NCI-H146 (cell line): Measurements from ENCODE around the gene CD8B.

Experiments
- DNase-seq: peaks from one replicate; lab custom pipeline; 2025; lab: John Stamatoyannopoulos, UW

The CD8B gene

DNA sequence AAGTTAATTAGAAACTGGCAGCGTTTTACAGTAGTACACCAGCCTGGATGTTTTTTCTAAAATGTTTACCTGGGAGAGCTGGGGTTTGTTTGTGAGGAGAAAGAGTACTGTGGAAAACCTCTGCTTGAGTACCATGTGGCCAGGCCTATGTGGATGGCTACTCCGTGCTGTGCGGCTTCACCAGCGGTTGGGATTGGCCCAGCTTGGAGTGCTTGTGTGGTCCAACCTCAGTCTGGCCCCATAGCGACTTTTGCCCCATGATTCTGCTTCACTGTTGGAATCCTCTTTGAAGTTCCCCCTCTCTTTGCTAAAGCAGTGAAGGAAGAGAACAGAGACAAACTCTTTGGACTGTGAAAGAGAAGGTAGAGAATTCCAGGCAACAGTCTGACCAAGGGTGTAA, 86.8 kb downstream of the CD8B start:
- DNase-seq, result no peak

DNA sequence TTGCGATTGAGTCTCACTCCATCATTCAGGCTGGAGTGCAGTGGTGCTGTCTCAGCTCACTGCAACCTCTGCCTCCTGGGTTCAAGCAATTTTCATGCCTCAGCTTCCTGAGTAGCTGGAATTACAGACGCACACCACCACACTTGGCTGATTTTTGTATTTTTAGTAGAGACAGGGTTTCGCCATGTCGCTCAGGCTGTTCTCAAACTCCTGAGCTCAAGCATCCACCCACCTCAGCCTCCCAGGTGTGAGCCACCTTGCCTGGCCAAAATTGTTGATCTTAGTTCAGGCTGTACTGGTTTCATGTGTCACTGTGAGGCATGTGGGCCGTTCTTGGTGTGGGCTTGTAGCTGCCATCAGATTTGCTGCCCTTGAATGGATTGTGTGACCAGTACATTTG, 89.1 kb downstream of the CD8B start:
- no peak for DNase-seq

DNA sequence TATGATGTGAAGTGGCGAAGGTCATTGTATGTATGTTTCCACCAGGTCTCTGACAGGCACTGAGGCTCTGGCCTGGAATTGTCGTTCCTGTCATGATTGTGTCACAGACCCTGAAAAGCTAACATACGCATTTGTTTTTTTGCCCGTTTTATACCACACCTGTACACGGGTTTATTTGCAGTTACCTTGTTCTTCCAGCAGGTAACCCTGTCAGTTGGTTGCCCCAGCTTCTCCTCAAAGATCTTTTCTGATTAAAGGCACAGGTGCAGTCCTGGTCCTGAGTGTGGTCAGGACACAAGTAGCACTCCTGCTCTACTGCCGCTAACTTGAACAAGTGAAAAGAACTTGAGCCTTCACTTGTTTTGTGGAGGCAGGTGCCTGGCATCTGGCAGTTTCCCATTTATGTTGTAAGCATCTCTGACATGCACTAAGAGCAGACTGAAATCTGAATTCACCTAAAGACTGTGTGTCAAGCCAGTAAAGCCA, 90.8 kb downstream of the CD8B start:
- no peak for DNase-seq

DNA sequence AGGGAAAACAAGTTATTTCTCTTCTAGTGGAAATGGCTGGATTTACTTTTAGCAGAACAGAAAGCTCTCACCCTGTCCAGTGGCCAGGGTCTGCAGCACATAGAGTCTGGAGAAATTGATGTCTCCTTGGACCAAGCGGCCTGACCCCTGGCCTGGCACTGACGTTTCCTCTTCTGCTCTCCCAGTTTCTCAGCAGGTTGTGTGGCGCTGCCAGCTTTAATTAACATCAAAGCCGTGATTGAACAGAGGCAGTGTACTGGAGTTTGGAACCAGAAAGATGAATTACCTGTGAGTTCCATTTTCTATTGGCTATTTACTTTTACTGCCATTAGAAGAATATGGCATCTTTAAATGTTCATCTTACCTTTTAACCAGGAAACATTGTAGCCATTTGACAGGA, 91.8 kb downstream of the CD8B start:
- DNase-seq, result no peak

DNA sequence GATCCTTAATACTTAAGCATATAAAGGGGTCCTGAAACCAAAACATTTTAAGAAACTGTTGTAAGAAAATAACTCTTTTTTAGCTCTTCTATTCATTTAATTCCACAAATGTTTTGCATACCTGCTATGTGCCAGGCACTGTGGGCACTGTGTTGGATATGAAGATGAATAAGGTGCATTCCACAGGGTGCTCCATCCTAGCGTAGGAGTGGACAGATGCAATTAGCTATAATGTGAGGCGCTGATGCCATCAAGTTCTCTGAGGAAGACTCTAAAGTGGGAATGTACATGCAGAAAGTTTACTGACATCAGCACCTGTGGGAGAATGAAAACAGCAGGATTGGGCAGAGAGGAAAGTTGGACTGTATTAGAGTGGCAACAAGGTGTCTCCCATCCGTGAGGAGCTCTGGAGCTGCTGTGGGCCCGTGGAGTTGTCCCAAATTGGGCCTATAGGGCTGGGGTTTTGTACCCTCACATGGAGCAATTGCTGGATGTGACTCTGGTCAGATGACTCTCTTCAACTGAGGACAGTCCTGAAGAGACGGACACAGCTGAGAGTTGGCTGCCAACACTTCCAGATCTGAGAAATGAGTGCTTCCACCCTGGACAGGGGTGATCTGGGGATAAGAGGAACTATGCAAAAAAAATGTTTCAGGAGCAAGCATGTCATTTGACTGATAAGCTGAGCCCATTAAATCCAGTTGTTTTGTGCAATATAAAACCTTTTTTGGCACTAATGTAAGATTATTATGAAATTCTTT, 93.3 kb downstream of the CD8B start:
- DNase-seq, result no peak
